SU-DHL-6 (cell line): Measurements from ENCODE around the gene RIPOR2.

Experiments used
- H2AFZ ChIP-seq: fragments of 200-600 bp; sonication (generic); 2 replicates; pipeline ENCODE4 v1.6.1; 2014; ENCODE audit warnings: low read depth, mild to moderate bottlenecking, moderate library complexity, mixed read lengths, antibody characterized with exemption, low read length; ENCODE audit not compliant: severe bottlenecking
- H3F3A ChIP-seq: fragments of 200-600 bp; shearing (Covaris generic); 2 replicates; pipeline ENCODE4 v1.6.0; 2016; ENCODE audit warnings: antibody characterized with exemption, mild to moderate bottlenecking; ENCODE audit not compliant: insufficient read depth
- H3K27ac ChIP-seq: fragments of 200-600 bp; sonication (generic); 2 replicates; pipeline ENCODE4 v1.5.1; 2016; ENCODE audit warnings: low read depth, mild to moderate bottlenecking, low read length, moderate library complexity, mixed read lengths
- H3K27me3 ChIP-seq: fragments of 200-600 bp; sonication (generic), shearing (Covaris generic); 2 replicates; pipeline ENCODE4 v1.6.0; 2014; ENCODE audit warnings: mild to moderate bottlenecking, low read length
- H3K36me3 ChIP-seq: fragments of 200-600 bp; sonication (generic); 2 replicates; pipeline ENCODE4 v1.6.1; 2014; ENCODE audit warnings: mild to moderate bottlenecking, low read length, mixed read lengths
- H3K4me2 ChIP-seq: fragments of 300-600, 200-600 bp; shearing (Covaris generic), sonication (generic); 2 replicates; pipeline ENCODE4 v1.6.0; 2014; ENCODE audit warnings: low read length, low read depth, mild to moderate bottlenecking; ENCODE audit not compliant: poor library complexity, severe bottlenecking
- H3K4me3 ChIP-seq: fragments of 200-600 bp; sonication (generic); 2 replicates; pipeline ENCODE4 v1.5.1; 2014; ENCODE audit warnings: antibody characterized with exemption, low read length, mild to moderate bottlenecking, mixed read lengths; ENCODE audit not compliant: insufficient read depth, poor library complexity, severe bottlenecking
- H3K79me2 ChIP-seq: fragments of 200-600 bp; sonication (generic); 2 replicates; pipeline ENCODE4 v1.6.1; 2014; ENCODE audit warnings: mild to moderate bottlenecking, low read length, moderate library complexity; ENCODE audit not compliant: insufficient read depth
- H3K9ac ChIP-seq: fragments of 200-600 bp; sonication (generic); 2 replicates; pipeline ENCODE4 v1.7.0; 2014; ENCODE audit warnings: mild to moderate bottlenecking, low read length
- H3K9me2 ChIP-seq: fragments of 200-600 bp; sonication (generic); replicated peaks from 2 replicates; pipeline ENCODE4 v1.6.1; 2014; ENCODE audit warnings: low read length; ENCODE audit not compliant: insufficient read depth
- H3K9me3 ChIP-seq: fragments of 200-600 bp; sonication (generic); 2 replicates; pipeline ENCODE4 v1.6.1; 2014; ENCODE audit warnings: low read length, mixed read lengths; ENCODE audit not compliant: insufficient read depth
- H4K20me1 ChIP-seq: fragments of 200-600 bp; sonication (generic); 2 replicates; pipeline ENCODE4 v1.6.1; 2014; ENCODE audit warnings: low read depth, mild to moderate bottlenecking, antibody characterized with exemption, low read length, moderate library complexity, mixed read lengths
- CTCF ChIP-seq: fragments of 200-600 bp; sonication (generic); IDR thresholded peaks from one replicate; pipeline ENCODE4 v1.5.1; 2017; ENCODE audit warnings: antibody characterized with exemption, mild to moderate bottlenecking, low read length, moderate library complexity; ENCODE audit not compliant: insufficient read depth, poor library complexity, severe bottlenecking
- EZH2phosphoT487 ChIP-seq: fragments of 200-600 bp; sonication (generic), shearing (Covaris generic); conservative IDR thresholded peaks from 2 replicates; pipeline ENCODE4 v1.6.1; 2018; ENCODE audit warnings: mild to moderate bottlenecking, antibody characterized with exemption, low read length, moderate library complexity, mixed read lengths

RIPOR2 gene

GRCh38 chr6:24902782-24903181 lies 33.0 kb downstream of the RIPOR2 start:
- Histone ChIP-seq H2AFZ (no peak overlapping the region), H3K4me2 (peak overlapping the region; percentile 41), H4K20me1 (no peaks in the 10 kb centered on the region; the same call in 1 of the 2 replicates), H3K9me3 (no peaks in the 10 kb centered on the region), H3K36me3 (peaks cover 37% of the 10 kb centered on the region), H3K79me2 (peaks cover 100% of the 10 kb centered on the region), H3K9me2 (no peaks in the 10 kb centered on the region), H3K27me3 (no peaks in the 10 kb centered on the region), H3F3A (peaks cover 74% of the 10 kb centered on the region), H3K27ac (peak overlapping the region; percentile 83), H3K4me3 (no peak overlapping the region), H3K9ac (peak overlapping the region; percentile 41; the same call in 1 of the 2 replicates)
- TF ChIP-seq CTCF (no peak), EZH2phosphoT487 (no peak)

- Histone ChIP-seq H4K20me1 (no peaks in the 10 kb centered on the region; the same call in 1 of the 2 replicates), H3K9me3 (no peaks in the 10 kb centered on the region), H3K36me3 (peaks cover 28% of the 10 kb centered on the region), H3K27me3 (no peaks in the 10 kb centered on the region), H3K4me3 (no peak overlapping the region), H3K4me2 (peak overlapping the region; percentile 41), H3F3A (peaks cover 72% of the 10 kb centered on the region), H3K79me2 (peaks cover 100% of the 10 kb centered on the region), H3K9me2 (no peaks in the 10 kb centered on the region), H2AFZ (no peak overlapping the region), H3K9ac (peak overlapping the region; percentile 41), H3K27ac (peak overlapping the region; percentile 83)
- TF ChIP-seq EZH2phosphoT487 (no peak), CTCF (no peak)
These were observed 33.9 kb downstream of the RIPOR2 start for GRCh38 chr6:24901698-24902328.

GRCh38 chr6:24900917-24901697 lies 34.7 kb downstream of the RIPOR2 start:
- Histone ChIP-seq H3K9me3 (no peaks in the 10 kb centered on the region), H3K4me3 (no peak overlapping the region), H3K36me3 (peaks cover 22% of the 10 kb centered on the region), H3F3A (peaks cover 75% of the 10 kb centered on the region), H3K79me2 (peaks cover 100% of the 10 kb centered on the region), H2AFZ (no peak overlapping the region), H3K27me3 (no peaks in the 10 kb centered on the region), H3K4me2 (peak overlapping the region; percentile 41), H4K20me1 (no peaks in the 10 kb centered on the region; the same call in 1 of the 2 replicates), H3K27ac (peak overlapping the region; percentile 83), H3K9me2 (no peaks in the 10 kb centered on the region), H3K9ac (peak overlapping the region; percentile 41)
- TF ChIP-seq CTCF (no peak), EZH2phosphoT487 (no peak)
